IPS-18a (cell line): ENCODE measurements around the gene CEP89.

Experiments
- H3K27ac ChIP-seq: one replicate; pipeline ENCODE4 v1.5.1; 2013; ENCODE audit warnings: low read length
- H3K27me3 ChIP-seq: one replicate; pipeline ENCODE4 v1.6.1; 2013; ENCODE audit warnings: mild to moderate bottlenecking, low read length; ENCODE audit not compliant: control insufficient read depth, insufficient read depth
- H3K36me3 ChIP-seq: one replicate; pipeline ENCODE4 v1.6.1; 2013; ENCODE audit warnings: low read depth, low read length; ENCODE audit not compliant: control insufficient read depth
- H3K4me1 ChIP-seq: one replicate; pipeline ENCODE4 v1.6.1; 2013; ENCODE audit warnings: low read depth, low read length; ENCODE audit not compliant: control insufficient read depth
- H3K4me3 ChIP-seq: one replicate; pipeline ENCODE4 v1.5.1; 2013; ENCODE audit warnings: low read length
- H3K9ac ChIP-seq: one replicate; pipeline ENCODE4 v1.6.1; 2013; ENCODE audit warnings: mild to moderate bottlenecking, low read length, moderate library complexity
- H3K9me3 ChIP-seq: one replicate; pipeline ENCODE4 v1.6.1; 2013; ENCODE audit warnings: low read depth, low read length; ENCODE audit not compliant: control insufficient read depth

CEP89 gene

GRCh38 chr19:32866564-32867265, 105.0 kb downstream of the CEP89 start:
- Histone ChIP-seq H3K9me3 (no peaks in the 10 kb centered on the region), H3K9ac (no peak overlapping the region), H3K4me1 (peaks cover 7% of the 10 kb centered on the region), H3K4me3 (no peak overlapping the region), H3K27me3 (no peaks in the 10 kb centered on the region), H3K36me3 (no peaks in the 10 kb centered on the region), H3K27ac (no peak overlapping the region)

GRCh38 chr19:32866061-32866460, 105.7 kb downstream of the CEP89 start:
- H3K27me3 ChIP-seq, result no peaks in the 10 kb centered on the region
- H3K27ac ChIP-seq, result no peak overlapping the region
- no peaks in the 10 kb centered on the region for H3K36me3 ChIP-seq
- no peak overlapping the region for H3K9ac ChIP-seq
- no peak overlapping the region for H3K4me3 ChIP-seq
- H3K4me1 ChIP-seq, result peaks cover 7% of the 10 kb centered on the region
- no peaks in the 10 kb centered on the region for H3K9me3 ChIP-seq

- Histone ChIP-seq H3K27ac (no peak overlapping the region), H3K36me3 (no peaks in the 10 kb centered on the region), H3K9ac (no peak overlapping the region), H3K4me1 (peaks cover 6% of the 10 kb centered on the region), H3K4me3 (no peak overlapping the region), H3K27me3 (no peaks in the 10 kb centered on the region), H3K9me3 (no peaks in the 10 kb centered on the region)
Measured at GRCh38 chr19:32865326-32865725, 106.4 kb downstream of the CEP89 start.

GRCh38 chr19:32864318-32865007, 107.3 kb downstream of the CEP89 start:
- Histone ChIP-seq H3K9ac (no peak overlapping the region), H3K36me3 (no peaks in the 10 kb centered on the region), H3K4me1 (no peaks in the 10 kb centered on the region), H3K27ac (no peak overlapping the region), H3K27me3 (no peaks in the 10 kb centered on the region), H3K4me3 (no peak overlapping the region), H3K9me3 (no peaks in the 10 kb centered on the region)

GRCh38 chr19:32863841-32864240, 107.9 kb downstream of the CEP89 start:
- Histone ChIP-seq H3K4me1 (no peaks in the 10 kb centered on the region), H3K27me3 (no peaks in the 10 kb centered on the region), H3K9ac (no peak overlapping the region), H3K36me3 (no peaks in the 10 kb centered on the region), H3K27ac (no peak overlapping the region), H3K4me3 (no peak overlapping the region), H3K9me3 (no peaks in the 10 kb centered on the region)

GRCh38 chr19:32863301-32863700, 108.5 kb downstream of the CEP89 start:
- Histone ChIP-seq H3K27me3 (no peaks in the 10 kb centered on the region), H3K4me1 (no peaks in the 10 kb centered on the region), H3K36me3 (no peaks in the 10 kb centered on the region)

GRCh38 chr19:32862741-32863140, 109.0 kb downstream of the CEP89 start:
- Histone ChIP-seq H3K4me3 (no peak overlapping the region), H3K27ac (no peak overlapping the region), H3K27me3 (no peaks in the 10 kb centered on the region), H3K36me3 (no peaks in the 10 kb centered on the region), H3K9ac (no peak overlapping the region), H3K4me1 (no peaks in the 10 kb centered on the region), H3K9me3 (no peaks in the 10 kb centered on the region)

More at GRCh38 chr19:32863301-32863700, 108.5 kb downstream of the CEP89 start:
- Histone ChIP-seq H3K4me3 (no peak overlapping the region), H3K9ac (no peak overlapping the region), H3K9me3 (no peaks in the 10 kb centered on the region), H3K27ac (no peak overlapping the region)

GRCh38 chr19:32862173-32862572, 109.6 kb downstream of the CEP89 start:
- Histone ChIP-seq H3K4me3 (no peak overlapping the region), H3K9ac (no peak overlapping the region), H3K36me3 (no peaks in the 10 kb centered on the region), H3K4me1 (no peaks in the 10 kb centered on the region), H3K27me3 (no peaks in the 10 kb centered on the region), H3K9me3 (no peaks in the 10 kb centered on the region), H3K27ac (no peak overlapping the region)

- H3K27me3 ChIP-seq, result no peaks in the 10 kb centered on the region
- H3K4me1 ChIP-seq, result no peaks in the 10 kb centered on the region
- H3K9ac ChIP-seq, result no peak overlapping the region
- no peak overlapping the region for H3K27ac ChIP-seq
- no peaks in the 10 kb centered on the region for H3K9me3 ChIP-seq
- no peak overlapping the region for H3K4me3 ChIP-seq
- no peaks in the 10 kb centered on the region for H3K36me3 ChIP-seq
Measured at GRCh38 chr19:32861596-32861995, 110.2 kb downstream of the CEP89 start.

GRCh38 chr19:32859591-32859990, 112.2 kb downstream of the CEP89 start:
- H3K9me3 ChIP-seq, result no peaks in the 10 kb centered on the region
- H3K9ac ChIP-seq, result no peak overlapping the region

GRCh38 chr19:32858559-32858958, 113.2 kb downstream of the CEP89 start:
- Histone ChIP-seq H3K27me3 (no peaks in the 10 kb centered on the region), H3K4me3 (no peak overlapping the region), H3K36me3 (no peaks in the 10 kb centered on the region), H3K9ac (no peak overlapping the region), H3K27ac (no peak overlapping the region), H3K9me3 (no peaks in the 10 kb centered on the region), H3K4me1 (no peaks in the 10 kb centered on the region)

More at GRCh38 chr19:32859591-32859990, 112.2 kb downstream of the CEP89 start:
- no peaks in the 10 kb centered on the region for H3K4me1 ChIP-seq
- no peaks in the 10 kb centered on the region for H3K27me3 ChIP-seq
- H3K27ac ChIP-seq, result no peak overlapping the region
- H3K36me3 ChIP-seq, result no peaks in the 10 kb centered on the region
- no peak overlapping the region for H3K4me3 ChIP-seq

GRCh38 chr19:32858155-32858554, 113.6 kb downstream of the CEP89 start:
- no peaks in the 10 kb centered on the region for H3K36me3 ChIP-seq
- H3K27ac ChIP-seq, result no peak overlapping the region
- no peaks in the 10 kb centered on the region for H3K4me1 ChIP-seq
- H3K4me3 ChIP-seq, result no peak overlapping the region
- no peak overlapping the region for H3K9ac ChIP-seq
- H3K9me3 ChIP-seq, result no peaks in the 10 kb centered on the region
- no peaks in the 10 kb centered on the region for H3K27me3 ChIP-seq
